OCI-M1 (cell line): ENCODE measurements around the gene SLC66A2.

Experiments used
- DNase-seq: peaks from one replicate; lab custom pipeline; 2025; lab: John Stamatoyannopoulos, UW

SLC66A2 gene

GRCh38 chr18:79950515-79951341 is 725 bp downstream of the SLC66A2 start:
- no peak for DNase-seq

DNA sequence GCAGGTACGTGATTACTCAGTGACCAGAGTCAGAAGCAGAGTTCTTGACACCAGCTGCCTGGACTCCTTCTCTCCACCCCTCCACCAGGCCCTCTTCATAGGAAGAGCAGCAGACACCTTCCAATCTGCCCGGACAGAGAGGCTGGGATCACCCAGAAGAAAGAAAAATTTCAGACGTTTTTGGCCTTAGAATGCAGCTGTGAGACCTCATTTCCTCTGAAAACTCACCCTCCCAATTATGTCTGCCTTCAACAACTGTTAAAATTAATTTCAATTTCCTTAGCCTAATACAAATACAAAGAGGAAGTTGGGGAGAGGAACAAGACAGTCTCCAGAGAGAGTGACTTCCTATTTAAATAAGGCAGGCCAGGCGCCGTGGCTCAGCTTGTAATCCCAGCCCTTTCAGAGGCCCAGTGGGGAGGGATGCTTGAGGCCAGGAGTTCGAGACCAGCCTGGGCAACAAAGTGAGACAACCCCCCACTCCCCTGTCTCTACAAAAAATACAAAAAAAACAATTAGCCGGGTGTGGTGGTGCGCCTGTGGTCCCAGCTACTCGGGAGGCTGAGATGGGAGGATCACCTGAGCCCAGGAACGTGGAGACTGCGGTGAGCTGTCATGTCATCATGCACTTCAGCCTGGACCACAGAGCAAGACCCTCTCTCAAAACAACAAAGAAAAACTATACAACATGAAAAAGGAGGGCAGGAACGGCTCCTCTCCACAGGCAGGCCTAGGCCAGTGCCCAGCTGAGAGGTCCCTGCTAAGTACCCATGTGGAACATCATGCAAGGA is 1.6 kb downstream of the SLC66A2 start:
- DNase-seq, result peak; percentile 86

DNA sequence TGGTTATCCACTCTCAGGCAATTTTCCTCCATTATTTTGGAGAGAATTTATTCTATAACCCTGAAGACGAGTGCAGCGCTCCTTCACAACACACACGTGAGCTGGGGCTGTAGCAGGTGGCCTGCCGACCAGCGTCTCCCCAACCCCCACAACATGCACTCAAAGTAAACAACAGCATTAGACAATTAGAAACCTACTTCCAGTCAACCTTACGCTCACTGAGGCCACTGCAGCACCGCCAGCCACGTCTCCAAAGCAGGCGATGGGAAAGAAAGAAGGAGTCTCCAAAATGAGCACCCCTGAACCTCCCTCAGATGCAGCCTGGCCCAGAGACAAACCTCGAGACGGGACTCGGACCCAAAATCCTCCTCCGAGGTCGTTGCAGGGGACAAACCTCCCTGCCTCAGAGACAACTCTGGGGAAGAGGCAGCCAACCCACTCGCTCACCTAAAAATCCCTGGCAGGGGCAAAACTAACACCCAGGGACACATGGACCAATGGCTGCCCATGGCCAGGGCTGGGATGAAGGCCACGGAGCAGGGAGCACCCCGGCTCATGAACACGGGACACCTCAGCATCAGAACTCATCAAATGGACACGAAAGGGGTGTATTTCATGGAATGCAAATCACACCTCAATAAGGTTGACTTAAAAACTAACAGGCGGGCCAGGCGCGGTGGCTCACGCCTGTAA is 2.6 kb downstream of the SLC66A2 start:
- no peak for DNase-seq

DNA sequence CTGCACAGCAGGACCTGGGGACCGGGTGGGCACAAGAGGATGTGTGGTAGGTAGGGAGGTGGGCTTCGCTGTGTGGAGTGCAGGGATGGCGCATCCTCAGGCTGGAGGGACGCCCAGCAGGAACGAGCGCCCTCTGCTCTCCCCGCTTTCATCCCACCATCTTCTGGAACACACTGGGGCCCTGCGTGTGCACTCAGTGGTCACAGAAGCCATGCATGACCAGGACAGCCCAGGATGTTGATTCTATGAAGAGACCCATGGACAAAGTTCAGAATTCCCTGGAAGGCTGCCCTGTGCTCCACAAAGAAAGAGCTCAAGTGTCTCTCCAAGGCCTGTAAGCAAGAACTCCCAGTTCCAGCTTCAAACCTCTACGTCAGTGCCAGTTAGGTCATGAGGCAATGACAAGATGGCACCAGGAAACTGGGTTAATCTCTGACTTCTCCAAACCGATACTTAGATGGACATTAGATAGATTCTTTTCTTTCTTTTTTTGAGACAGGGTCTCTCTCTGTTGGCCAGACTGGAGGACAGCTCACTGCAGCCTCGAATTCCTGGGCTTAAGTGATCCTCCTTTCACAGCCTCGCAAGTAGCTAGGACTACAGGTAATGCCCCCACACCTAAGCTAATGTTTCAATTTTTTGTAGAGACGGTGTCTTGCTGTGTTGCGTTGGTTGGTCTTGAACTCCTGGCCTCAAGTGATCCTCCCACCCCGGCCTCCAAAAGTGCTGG is 3.4 kb downstream of the SLC66A2 start:
- no peak for DNase-seq

DNA sequence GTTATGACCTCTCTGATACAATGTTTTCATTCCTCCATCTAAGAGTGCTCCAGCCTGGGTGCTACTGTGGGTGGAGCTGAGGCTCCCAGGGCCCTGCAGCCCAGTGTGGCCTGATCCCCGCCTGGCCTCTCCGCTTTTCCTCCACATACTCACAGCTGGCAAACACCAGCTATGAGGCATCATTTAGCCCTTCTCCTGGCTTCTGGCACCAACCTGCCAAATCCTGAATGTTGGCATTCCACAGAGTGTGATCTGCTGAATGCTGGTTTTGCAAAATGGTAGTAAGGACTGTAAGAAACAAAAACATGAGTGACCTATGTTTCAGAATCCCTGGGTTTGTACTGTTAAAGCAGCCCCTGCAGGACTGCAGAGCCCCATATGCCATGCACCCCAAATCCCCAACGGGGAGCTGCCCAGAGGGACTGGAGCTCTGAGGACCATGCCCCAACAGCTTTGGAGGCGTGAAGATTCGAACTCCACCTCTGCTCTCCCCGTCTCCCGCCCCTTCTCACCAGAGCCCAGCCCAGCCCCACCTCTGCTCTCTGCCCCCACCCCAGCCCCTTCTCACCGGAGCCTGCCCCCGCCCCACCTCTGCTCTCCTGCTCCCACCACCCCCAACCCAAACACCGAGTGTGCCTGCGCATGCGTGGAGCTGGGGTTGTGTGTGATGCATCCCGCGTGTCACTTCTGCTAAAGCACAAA is 4.2 kb downstream of the SLC66A2 start:
- no peak for DNase-seq

- no peak for DNase-seq
Observed at GRCh38 chr18:79945118-79946042, 6.1 kb downstream of the SLC66A2 start.

GRCh38 chr18:79944746-79945117 is 6.7 kb downstream of the SLC66A2 start:
- DNase-seq, result no peak

DNA sequence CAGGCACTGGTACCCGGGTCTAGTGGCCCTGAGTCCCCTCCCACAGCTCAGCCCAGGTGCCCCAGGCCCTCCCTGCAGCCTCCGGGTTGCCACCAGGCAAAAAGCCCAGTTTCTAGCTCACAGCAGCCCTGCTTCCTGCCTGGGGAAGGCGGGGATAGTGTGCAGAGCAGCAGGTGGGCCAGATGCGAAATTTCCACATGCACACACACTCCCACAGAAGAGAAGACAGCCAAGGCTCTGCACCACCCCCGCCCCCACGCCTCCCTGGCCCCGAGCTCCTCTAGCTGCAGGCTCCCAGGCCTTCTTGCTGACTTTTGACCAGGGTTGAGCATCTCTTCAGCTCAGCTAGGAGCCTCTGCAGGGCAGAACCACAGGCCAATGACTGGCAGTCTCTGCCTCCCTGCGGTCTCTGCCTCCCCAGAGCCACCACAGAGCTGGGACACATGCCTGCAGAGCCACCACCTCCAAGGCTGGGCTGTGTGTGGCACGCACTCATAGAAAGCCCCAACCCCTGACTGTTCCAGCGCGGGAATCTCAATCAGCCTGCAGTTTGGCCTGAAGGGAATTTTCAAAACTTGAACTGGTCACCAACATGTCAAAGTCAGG is 7.2 kb downstream of the SLC66A2 start:
- no peak for DNase-seq

DNA sequence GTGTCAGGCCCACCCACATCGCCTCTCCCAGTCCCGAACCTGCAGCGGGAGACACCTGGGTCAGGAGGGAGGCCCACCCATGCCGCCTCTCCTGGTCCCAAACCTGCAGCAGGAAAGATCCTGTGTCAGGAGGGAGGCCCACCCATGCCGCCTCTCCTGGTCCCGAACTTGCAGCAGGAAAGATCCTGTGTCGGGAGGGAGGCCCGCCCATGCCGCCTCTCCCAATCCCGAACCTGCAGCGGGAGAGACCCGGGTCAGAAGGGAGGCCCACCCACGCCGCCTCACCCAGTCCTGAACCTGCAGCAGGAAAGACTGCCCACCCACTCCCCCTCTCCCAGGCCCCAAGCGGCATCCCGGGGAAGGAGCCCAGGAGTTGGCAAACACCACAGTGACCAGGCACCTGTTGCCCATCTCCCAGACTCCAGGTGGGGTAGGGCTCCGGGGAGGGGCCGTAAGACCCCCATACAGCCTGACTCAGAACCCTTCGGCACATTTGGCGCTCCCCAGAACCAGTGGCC is 7.8 kb downstream of the SLC66A2 start:
- DNase-seq, result no peak

DNA sequence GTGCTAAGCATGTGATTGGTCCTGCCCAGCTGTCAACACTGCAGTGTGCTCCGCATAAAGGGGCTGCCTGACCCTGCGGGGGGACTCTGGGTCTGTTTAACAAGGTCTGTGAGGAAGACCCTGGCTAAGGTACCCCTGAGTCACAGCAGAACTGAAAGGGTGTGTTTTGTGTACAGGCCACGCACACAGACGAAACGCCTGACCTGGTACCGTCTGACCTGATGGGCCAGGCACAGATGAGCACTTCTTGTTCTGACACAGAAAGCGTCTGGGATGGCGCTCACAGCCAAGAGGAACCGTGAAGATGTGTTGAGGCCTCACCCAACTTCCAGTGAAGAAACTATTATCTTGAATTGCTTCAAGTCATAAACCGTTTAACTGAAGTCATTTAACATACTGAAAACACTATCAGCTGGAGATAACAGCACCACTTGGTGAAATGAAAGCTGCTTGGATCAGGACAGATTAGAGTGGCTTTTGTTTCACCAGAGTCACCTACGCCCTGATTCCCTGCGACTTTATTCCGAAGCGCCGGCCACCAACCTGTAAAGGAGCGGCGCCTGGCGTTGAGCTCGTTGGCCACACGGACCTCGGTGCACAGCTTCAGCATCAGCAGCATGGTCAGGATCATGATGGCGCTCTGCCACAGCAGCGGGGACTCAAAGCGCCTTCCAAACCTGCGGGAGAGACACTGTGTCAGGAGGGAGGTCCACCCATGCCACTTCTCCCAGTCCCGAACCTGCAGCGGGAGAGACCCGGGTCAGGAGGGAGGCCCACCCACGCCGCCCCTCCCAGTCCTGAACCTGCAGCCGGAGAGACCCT is 8.5 kb downstream of the SLC66A2 start:
- DNase-seq, result peak; percentile 59

DNA sequence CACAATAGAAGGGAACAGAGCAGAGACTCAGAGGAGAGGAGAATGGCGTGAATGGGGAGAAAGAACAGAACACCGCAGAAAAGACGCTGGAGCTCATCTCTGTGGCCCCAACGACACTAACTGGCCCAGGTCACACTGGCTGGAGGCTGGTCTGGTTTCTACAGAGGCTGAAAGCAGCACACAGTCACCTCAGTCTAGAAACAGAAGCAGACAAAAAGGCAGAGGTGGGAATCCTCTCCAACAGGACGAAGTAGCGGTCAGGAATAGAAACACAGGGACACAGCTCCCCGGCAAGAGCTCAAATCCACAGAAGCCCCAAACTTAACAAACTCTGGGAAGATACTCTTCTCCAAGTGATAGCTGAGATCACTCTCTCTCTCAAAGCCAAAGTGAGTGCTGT is 9.2 kb downstream of the SLC66A2 start:
- no peak for DNase-seq

DNA sequence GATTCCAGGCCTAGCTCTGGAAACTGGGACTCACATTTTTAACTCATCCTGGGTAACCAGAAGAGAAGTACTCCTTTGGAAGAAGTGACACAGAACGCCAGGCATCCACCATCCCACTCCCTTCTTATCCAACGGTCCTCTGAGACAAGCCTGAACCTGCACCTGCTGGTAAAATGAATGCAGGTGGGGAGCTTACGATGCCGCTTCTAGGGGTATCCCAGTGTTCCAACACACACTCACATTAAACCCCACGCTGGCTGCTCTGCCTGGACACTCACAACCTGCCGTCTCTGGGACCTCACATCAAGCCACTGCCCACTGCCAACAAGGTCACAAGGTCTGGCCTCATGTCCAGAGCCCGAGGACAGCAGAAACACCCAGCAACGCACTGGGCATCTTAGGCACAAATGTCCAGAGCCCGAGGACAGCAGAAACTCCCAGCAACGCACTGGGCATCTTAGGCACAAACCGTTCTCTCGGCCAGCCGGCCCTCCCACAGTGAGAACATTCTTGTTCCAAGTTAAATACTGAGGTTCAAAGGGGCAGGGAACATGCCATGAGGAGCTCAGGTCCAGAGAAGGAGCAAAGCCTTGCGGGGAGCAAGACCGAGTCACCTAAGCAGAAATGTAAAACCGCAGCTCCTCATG is 9.9 kb downstream of the SLC66A2 start:
- no peak for DNase-seq

GRCh38 chr18:79940814-79941472 is 10.5 kb downstream of the SLC66A2 start:
- DNase-seq, result no peak

- DNase-seq, result no peak
Observed at GRCh38 chr18:79940126-79940813, 11.2 kb downstream of the SLC66A2 start.

GRCh38 chr18:79939096-79939495 is 12.4 kb downstream of the SLC66A2 start:
- DNase-seq, result no peak

DNA sequence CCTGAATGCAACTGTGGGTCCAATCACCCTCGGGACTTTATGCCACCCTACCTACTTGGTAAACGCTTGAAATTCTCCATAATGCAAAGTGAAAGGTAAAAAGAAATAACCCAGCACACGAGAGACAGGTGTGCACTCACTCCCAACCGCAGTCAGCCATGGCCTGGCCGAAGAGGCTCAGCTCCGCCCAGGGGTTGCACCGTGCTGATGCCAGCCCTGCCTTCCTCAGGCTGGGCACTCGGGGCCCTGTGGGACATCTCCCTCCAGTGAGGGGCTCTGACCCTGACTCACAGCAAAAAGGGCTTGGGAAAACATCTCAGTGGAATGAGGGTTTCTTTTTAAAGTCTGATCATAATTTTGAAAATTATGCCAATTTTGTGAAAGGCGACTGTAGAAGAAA is 13.3 kb downstream of the SLC66A2 start:
- DNase-seq, result no peak
